GM18499 (cell line): ENCODE results near the gene MEP1B.
"Not testable (repeated sequence)": the region's sequence is repeated elsewhere in the genome, so short reads cannot be mapped to it uniquely, and the experiment has no call there.

ENCODE experiments used
- ATAC-seq: cut with Tn5 transposase; IDR thresholded peaks from one replicate; pipeline ENCODE4 v1.9.1; 2021; ENCODE audit warnings: moderate number of reproducible peaks; ENCODE audit not compliant: insufficient read depth, unreplicated experiment

MEP1B gene

GRCh38 chr18:32189790-32190189 is at the start of gene MEP1B:
TSS of gene MEP1B (plus strand) at chr18:32190039. CDS start at chr18:32190071, 32 bp downstream.
- no peak for ATAC-seq

DNA sequence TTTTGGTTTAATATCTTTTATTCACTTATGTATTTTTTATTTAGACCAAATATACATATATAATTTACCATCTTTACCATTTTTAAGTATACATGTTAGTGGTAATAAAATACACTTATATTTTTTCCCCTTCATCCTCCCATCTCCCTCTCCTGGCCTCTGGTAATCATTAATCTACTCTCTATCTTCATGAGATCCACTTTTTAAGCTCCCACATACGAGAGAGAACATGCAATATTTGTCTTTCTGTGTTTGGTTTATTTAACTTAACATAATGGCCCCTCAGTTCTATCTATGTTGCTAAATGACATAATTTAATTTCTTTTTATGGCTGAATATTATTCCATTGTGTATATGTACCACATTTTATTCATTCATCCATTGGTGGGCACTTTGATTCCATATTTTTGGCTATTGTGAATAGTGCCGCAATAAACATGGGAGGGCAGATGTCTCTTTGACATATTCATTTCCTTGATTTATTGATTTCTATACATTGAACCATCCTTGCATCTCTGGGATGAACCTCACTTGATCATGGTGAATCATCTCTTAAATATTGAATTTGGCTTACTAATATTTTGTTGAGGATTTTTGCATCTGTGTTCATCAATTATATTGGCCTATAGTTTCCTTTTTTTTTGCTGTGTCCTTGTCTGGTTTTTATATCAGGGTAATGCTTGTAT is 41.5 kb upstream of the MEP1B start:
- no peak for ATAC-seq

DNA sequence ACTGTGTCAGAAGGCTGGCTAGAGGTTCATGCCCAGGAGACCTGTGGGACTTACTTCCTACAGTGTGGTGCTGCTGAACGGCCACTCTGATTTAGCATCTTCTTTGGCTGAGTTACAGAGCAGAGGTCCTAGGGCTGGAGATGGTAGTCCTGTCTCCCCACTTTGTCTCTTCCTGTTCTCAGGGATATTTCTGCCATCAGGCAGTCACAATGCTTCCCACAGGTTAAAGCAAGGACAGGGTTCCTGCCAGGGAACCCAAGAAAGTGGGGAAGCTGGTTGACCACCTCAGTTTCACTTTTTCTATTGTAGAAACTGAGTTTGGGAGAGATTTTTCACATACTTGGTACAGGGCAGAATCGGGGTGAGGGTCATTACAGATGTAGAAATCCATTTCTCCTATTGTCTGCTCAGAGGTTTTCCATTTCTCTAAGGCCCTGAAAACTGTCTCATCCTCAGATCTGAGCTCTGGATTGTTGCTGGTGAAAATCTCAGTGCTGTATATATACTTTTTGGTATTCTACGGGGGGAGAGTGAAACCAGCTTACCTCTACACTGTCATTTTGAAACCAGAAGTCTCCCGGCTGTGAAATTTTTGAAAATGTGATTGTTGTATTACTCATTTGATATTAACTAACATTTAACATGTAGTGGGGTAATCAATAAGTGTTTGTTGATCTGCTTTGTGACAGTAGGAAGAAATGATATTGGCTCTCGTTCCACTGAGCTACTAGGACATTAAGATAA is 37.0 kb upstream of the MEP1B start:
- ATAC-seq, result peak; percentile 82

GRCh38 chr18:32156855-32157254 is 33.0 kb upstream of the MEP1B start:
- no peak for ATAC-seq

GRCh38 chr18:32157580-32157979 is 32.3 kb upstream of the MEP1B start:
- no peak for ATAC-seq

GRCh38 chr18:32158108-32158624 is 31.7 kb upstream of the MEP1B start:
- ATAC-seq, result peak; percentile 72

DNA sequence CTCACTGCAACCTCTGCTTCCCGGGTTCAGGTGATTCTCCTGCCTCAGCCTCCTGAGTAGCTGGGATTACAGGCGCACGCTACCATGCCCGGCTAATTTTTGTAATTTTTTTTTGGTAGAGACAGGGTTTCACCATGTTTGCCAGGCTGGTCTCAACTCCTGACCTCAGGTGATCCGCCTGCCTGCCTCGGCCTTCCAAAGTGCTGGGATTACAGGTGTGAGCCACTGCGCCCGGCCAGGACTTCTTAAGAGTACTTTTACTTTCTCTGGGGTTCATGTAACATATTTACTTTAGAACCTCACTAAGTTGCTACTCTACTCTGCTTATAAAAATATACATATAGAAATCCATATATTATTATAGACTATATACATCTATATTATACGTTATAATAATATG is 31.2 kb upstream of the MEP1B start:
- not testable (repeated sequence) for ATAC-seq

GRCh38 chr18:32160547-32160946 is 29.3 kb upstream of the MEP1B start:
- no peak for ATAC-seq

DNA sequence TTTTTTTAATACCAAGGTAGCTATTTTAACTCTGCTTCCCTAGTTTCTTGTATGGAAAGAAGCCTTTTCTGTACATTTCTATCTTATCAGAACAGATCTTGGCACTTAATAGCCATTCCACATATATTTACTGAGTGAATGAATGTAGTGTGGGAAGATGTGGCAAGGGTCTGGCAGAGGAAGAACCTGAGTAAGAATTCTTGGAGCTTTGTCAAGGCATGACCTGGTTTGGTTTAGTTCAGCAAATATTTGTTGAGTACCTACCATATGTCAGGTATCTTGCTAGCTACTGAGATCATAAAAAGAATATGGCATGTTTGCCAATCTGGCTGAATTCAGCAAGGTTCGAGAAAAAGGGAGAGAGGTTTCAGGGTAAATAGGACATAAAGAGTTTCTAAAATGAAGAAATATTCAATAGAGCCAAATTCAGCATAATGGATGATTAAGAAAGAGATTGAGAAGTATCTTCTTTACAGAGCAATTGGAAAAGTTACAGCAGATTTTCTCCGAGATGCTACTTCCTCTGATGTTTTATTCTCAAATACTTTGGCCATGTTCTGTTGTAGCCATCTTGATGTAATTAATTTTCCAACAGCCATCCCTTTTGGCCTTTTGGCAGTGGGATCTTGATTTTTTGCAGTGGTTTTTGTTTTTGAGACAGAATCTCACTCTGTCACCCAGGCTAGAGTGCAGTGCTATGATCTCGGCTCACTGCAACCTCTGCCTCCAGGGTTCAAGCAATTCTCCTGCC is 21.7 kb upstream of the MEP1B start:
- no peak for ATAC-seq

- no peak for ATAC-seq
These were observed 16.2 kb upstream of the MEP1B start for GRCh38 chr18:32173654-32174053.

DNA sequence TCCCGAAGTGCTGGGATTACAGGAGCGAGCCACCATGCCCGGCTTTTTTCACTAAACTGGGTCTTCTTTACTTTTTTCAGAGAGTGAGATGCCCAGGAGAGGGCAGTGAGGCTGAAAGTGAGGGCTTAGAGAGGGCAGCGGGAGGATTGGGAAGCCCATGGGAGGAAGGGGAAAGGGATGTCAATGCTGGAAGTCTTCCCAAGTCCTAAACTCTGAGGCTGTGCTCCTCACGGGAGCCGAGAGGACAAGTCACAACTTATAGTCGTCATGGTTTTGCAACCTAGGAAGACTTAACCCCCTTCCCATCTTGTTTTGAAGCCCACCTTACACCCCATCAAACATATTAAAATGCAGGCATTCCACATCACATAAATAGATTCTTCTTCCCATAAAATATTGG is 15.1 kb upstream of the MEP1B start:
- no peak for ATAC-seq

GRCh38 chr18:32175265-32175664 is 14.6 kb upstream of the MEP1B start:
- ATAC-seq, result no peak

GRCh38 chr18:32176745-32177144 is 13.1 kb upstream of the MEP1B start:
- ATAC-seq, result not testable (repeated sequence)

- ATAC-seq, result no peak
These were observed 12.3 kb upstream of the MEP1B start for GRCh38 chr18:32177530-32177929.

DNA sequence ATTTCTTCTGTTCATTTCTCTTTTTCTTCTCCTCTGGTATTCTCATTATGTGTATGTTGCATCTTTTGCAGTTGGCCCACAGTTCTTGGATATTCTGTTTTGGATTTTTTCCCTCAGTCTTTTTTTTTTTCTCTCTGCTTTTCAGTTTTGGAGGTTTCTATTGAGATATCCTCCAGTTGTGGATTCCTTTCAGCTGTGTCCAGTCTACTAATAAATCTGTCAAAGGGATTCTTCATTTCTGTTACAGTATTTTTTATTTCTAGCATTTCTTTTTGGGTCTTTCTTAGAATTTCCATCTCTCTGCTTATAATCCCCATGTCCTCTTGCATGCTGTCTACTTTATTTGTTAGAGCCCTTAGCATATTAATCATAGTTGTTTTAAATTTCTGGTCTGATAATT is 6.3 kb upstream of the MEP1B start:
- ATAC-seq, result no peak

GRCh38 chr18:32190209-32190608 is 370 bp downstream of the MEP1B start:
- no peak for ATAC-seq

DNA sequence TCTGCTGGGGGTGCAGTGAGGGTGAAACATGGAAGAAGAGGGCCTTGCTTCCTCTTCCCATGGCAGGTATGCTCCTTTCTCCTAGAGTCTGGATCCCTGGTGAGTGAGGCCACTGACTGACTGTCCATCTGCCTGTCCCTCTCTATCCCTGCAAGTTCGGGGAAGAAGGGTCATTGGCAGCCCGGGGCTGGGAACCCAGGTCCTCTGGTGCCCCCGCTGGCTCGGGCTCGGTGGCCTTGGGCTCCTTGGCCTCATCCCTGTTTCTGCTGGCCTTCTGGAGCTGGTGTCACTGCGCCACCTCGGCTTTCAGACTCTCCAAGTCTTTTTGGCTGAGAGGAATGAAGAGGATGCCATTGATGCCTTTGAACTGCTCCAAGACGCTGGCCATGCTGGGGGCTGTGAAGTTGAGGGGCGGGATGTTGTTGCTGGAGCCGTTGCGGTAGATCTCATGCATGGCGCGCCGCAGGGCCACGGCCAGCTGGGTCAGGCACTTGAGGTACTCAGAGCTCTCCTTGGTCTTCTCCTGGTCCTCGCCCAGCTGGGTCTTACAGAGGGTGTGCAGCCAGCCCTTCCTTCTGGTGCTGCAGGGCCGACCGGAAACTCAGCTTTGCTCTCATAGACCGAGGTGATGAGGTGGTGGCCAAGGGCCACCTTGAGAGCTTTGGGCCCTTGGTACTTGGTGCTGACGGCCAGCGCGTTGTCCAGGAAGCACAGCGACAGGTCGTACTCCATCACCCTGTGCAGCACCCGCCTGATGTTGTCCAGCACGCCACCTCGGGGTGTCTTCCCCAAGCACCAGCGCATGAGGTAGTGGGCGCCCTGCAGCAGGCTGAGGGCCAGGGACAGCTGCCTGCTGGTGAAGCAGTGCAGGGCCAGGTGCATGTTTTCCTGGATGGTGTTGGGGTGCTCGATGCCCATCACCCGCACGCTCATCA is 6.3 kb downstream of the MEP1B start:
- ATAC-seq, result no peak

DNA sequence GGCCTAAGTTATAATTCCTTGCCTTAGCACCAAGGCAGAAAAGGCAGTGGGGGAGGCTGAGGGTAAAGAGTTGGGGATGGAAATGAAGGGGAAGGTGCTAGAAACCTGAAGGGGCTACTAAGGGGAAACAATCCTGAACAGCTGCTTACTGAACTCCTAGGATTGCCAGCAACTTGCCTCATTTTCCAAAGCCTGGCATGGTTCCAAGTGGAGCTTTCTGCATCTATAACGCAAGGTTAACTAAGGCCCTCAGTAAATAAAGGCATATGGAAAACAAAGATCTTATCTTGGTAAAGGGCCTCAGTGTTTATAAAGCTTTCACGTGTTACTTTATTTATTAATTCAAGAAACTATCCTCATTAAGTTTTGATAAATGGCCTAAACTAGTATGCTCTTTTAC is 10.9 kb downstream of the MEP1B start:
- ATAC-seq, result no peak

DNA sequence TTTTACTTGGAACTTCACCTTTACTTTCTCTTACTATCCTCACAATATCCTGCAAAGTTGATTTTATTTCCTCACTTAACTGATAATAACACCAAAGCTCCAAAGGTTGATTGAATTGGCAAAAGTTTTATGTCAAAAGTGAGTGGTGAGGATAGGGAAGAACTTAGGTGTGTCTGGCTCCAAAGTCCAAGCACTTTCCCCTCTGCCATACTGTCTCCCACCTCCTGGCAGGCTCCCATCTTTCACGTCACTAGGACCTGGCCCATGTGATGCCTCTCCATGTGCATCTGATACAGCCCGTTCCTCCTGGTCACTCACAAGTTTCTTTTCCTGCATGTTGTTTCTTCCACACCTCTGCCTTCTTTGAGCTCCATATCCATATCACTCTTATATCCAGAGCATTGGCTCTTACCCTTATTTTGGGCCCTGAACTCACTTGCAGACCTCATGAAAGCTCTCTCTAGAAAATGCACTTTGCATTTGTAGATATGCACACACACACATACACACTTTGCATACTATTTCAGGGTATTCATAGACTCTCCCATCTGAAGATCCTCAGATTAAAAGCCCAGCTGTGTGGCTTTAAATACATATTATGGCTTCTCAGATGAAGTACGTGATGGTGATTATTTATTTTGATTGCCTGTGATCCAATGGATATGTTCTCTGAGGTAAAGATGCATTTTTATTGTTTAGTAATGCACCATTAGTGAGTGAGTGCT is 12.3 kb downstream of the MEP1B start:
- ATAC-seq, result no peak
